T1000 (cell line): ENCODE data around the gene SSTR3.
"Not testable (repeated sequence)": the region's sequence is repeated elsewhere in the genome, so short reads cannot be mapped to it uniquely, and the experiment has no call there.

Experiments used
- DNase-seq: peaks from one replicate; lab custom pipeline; 2025; ENCODE audit warnings: mixed read lengths; lab: John Stamatoyannopoulos, UW

SSTR3 gene

DNA sequence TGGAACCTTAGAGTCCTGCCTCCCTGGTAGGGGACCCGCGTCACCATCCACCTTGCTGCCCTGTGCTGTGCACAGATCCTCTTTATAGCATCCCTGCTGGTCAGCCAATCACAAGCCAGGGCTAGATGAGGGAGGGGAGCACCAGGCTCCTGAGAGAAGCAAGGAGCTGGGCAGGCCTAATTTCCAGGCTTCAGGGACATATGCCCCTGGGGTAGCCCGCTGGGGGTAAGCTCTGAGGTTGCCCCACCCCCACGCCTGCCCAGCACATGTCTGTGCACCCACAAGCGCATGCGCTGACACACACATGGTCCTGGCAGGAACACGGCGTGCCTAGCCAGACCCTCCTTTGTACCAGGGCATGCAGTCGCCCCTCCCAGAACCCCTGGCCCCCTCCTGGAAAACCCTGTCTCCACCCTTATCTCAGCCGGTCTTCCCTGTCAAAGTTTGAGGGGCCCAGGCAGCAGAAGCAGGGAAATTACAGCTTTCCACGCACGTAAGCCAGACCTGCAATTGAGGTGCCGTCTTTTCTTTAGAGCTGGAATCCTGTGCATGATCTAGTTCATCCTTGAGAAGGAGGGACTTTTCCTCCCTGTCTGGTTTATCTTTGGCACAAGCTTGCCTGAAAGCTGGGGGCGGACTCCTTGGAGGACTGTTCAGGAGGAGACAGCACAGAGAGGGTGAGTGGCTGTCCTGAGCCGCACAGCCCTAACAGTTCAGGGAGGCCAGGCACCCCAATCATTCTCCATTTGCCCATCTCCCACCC lies 2.1 kb downstream of the SSTR3 start:
- DNase-seq: no peak

GRCh38 chr22:37209140-37209845 lies 3.0 kb downstream of the SSTR3 start:
- DNase-seq: no peak

DNA sequence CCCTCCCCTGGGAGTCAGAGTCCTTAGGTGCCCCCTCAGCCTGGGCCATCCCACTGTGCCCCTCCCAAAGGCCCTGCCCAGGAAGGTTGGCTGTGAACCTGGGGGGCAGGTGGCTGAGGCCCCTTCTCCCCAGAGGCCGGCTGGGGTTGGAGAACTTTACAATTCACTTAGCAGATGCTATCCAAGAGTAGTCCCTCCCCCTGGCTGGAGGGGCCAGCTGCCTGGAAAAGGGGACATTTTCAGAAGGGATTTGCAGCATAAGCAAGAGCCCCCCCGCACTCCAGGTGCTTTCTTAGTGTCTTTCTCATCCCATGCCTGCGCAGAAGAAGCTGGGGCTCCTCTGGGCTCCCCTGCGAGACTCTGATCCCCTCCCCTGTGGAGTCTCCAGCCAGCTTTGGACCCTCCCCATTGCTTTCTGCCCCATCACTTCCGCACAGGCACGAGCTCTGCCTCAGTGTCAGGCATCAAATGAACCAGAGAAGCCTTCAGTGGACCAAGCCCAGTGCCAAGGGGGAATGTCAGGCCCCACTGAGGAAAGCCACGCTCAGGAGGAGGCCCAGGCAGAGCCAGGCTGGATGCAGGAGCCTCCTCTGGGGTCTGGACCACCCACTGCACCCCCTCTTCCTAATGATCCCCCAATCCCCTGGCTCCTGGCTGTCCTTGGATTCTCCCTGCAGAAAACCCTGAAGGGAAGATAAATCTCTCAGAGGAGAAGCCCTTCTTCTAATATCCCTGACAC lies 3.7 kb downstream of the SSTR3 start:
- DNase-seq: no peak

- no peak for DNase-seq
Observed at GRCh38 chr22:37207981-37208380, 4.3 kb downstream of the SSTR3 start.

- no peak for DNase-seq
Observed at GRCh38 chr22:37206841-37207821, 5.1 kb downstream of the SSTR3 start.

DNA sequence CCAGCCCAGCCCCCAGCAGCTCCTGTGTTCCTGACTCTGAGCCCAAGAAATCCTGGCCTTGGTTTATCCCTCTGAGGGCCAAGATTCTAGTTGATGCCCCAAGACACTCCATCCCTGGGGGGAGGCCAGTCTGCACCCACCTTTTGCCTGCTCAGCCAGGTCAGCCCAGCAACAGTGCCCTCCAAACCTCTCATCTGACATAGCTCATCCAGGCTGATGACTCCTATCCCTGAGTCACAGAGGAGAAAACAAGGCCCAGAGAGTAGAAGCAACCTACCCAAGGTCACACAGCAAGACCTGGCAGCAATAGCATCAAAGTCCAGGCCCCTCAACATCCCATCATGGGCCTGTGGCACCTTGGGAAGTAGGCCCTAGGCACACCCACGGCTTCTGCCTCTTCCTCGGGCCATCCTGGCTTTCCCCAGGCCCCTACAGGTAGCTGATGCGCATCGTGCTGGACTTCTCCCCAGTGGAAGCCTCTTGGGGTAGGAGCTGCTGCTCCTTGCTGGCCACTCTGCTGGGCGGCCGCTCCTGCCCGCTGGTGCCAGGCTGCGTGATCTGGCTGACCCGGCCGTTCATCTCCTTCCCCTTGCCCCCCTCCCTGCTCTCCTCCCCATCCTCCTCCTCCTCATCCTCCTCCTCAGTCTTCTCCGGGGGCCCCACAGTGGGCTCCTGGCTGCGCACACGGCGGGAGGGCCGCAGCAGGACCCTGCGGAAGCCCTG lies 6.0 kb downstream of the SSTR3 start:
- DNase-seq: no peak

- DNase-seq: no peak
Observed at GRCh38 chr22:37205046-37205445, 7.2 kb downstream of the SSTR3 start.

DNA sequence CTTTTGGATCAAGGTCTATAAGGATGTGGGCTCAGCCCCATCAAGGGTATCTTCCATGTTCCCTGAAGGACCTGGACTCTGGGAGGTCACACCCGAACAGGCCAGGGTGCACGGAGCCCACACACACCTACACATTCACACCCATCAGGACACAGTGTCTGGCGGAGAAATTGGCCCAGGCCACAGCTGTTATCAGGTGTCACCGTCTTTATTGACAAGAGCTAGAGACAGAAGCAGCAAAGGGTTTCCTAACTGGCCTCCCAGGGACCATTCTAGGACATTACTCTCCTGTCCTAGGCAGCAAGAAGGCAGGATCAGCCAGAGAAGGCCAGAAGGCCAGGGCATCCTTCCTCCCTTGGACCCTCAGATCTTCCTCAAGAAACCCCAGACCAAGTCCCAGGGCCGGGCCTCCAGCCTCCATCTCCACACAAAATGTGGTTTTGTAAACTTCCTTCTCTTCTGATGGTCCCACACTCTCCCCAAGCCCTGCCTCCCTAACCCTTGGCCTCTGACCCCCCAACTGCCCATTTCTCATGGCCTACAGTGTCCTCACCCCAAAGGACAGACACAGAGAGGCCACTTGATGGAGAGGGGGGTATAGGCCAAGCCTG lies 8.1 kb downstream of the SSTR3 start:
- no peak for DNase-seq

DNA sequence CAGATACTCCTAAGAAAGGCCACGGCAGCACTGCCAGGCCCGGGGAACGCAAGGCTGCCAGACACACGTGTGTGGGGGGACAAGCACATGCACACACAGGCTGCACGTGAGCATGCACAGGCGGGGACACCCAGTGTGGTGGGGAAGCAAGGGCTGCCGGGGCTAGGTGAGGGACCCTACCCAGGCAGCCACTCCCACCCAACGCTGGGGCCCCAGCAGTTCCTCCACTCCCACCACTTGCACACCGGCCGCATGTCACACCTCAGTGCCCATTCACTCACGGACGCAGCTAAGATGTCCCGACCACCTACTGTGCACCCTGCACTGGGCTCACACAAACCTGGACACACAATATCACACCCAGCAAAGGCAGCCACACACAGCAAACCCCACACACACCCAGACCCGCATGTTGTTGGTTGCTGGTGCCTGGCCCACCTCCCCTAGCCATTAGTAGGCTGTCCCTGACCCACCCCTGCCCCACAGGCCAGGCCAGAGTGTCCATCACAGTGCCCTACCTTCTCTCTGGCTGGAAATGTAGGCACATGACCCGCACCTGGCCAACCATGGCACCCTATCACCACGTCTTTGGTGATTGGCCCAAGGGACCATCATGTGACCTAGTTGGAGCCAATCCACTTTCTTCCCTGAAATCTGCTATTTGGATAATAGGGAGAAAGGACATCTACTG lies 8.8 kb downstream of the SSTR3 start:
- no peak for DNase-seq

- DNase-seq: no peak
Observed at GRCh38 chr22:37202716-37203115, 9.6 kb downstream of the SSTR3 start.

DNA sequence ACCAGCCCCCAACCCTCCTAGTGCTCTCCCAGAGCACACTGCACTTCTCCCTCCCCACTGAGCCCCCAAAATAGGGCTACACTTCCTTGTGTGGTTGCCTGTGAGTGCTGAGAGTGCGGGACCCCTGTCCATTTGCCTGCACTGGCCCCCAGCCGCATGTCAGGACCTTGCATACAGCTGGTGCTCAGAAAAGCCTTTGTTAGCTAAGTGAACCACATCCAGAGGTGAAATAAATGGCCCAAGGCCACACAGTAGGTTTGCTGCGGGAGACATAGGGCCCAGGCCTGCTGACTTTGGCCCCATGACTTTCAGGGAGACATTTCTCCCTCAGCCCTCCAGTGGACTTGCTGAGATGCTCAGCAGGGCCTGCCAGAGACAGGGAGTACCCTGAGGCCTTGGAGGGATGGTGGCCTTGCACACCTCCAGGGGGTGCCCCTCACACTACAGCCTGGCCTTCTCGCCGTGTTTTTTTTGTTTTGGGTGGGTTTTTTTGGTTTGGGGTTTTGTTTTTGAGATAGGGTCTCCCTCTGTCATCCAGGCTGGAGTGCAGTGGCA lies 10.2 kb downstream of the SSTR3 start:
- DNase-seq: no peak

DNA sequence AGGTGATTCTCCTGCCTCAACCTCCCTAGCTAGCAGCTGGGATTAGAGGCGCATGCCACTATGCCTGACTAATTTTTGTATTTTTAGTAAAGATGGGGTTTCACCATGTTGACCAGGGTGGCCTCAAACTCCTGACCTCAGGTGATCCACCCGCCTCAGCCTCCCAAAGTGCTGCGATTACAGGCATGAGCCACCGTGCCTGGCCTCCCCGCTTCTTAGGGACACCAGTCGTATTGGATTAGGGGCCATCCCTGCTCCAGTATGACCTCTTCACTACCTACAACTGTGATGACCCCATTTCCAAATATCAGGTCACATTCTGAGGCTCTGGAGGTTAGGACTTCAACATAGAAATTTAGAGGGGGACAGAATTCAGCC lies 10.8 kb downstream of the SSTR3 start:
- not testable (repeated sequence) for DNase-seq

DNA sequence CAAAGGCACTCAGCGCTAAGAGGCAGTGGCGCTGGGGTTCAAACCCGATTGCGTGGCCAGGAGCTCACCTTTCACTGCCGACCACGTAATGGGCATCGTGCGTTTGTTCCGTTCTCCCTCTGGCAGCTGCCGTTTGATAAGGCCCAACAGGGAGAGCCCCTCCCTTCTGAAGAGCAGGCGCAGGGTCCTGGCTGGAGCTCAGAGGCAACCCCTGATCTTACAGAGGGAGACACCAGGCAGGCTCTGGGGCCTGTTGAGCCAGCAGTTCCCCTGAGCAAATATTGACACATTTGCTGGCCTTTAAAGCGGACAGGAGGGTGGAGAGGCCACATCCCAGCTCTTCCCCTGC lies 12.5 kb downstream of the SSTR3 start:
- DNase-seq: no peak

GRCh38 chr22:37199103-37199759 lies 13.0 kb downstream of the SSTR3 start:
- peak; percentile 97 for DNase-seq

DNA sequence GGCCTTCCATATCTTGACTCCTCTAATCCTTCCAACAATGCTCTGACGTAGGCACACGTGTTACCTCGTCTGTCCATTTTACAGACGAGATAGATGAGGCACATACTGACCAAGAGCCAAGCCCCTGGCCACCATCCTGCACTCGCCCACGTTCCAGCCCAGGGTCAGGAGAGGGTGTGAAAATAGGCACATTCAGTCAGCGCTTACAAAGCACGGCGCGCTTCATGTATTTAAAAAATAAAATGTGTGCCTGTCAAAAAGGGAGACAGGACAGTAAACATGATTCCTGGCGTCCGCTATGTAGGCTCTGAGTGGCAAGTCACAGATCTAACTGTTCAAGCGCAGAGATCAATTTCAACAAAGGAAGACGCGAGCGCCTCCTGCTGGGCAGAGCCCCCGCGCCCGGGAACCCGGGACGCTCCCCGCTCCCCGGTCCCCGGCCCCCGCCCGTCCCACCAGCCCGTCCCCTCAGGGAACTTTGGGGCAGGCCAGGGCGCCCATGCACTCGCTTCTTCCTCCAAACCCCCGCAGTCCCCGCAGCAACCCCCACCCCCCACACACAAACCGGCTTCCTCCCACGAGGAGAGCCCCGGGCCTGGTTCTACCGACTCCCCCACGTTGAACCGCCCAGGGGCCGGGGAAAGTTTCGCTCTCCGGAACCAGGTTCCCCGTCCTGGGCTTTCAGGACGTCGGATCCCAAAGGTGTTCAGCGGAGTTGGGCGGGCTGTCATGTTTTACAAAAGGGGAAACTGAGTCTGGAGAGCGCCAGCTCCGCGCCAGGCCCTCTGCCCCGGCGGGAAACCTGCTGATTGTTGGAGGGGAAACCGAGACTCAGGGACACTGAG lies 13.8 kb downstream of the SSTR3 start:
- peak; percentile 22 for DNase-seq

GRCh38 chr22:37197451-37198257 lies 14.6 kb downstream of the SSTR3 start:
- DNase-seq: peak; percentile 54
